ENCODE data around the gene NR2F2.

Gene NR2F2

DNA sequence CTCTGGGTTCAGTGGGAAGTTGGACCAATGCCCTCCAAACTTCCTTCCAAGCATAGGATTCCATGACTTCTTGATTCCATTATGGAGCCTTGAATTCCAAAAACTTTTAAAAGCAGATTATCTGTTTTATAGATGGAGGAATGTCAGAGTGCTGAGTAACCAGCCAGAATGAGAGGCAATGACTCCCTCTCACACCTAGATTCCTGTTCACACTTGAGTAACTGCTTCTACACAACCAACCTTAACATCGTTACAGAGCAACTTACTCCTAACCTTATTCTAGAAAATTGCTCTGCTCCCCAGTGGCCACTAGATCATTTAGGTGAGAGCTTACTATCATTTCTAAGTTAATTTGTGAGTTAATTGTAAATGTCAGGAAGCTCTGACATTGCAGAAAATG is 24.2 kb upstream of the NR2F2 start:
- Histone ChIP-seq H3K27me3 (ENCODE audit: control insufficient read depth, insufficient read depth, low read length) (no peaks in the 10 kb centered on the region), H3K36me3 (ENCODE audit: control insufficient read depth, insufficient read depth, low read length) (no peaks in the 10 kb centered on the region), H3K27ac (ENCODE audit: low read depth, low read length) (no peak overlapping the region)

DNA sequence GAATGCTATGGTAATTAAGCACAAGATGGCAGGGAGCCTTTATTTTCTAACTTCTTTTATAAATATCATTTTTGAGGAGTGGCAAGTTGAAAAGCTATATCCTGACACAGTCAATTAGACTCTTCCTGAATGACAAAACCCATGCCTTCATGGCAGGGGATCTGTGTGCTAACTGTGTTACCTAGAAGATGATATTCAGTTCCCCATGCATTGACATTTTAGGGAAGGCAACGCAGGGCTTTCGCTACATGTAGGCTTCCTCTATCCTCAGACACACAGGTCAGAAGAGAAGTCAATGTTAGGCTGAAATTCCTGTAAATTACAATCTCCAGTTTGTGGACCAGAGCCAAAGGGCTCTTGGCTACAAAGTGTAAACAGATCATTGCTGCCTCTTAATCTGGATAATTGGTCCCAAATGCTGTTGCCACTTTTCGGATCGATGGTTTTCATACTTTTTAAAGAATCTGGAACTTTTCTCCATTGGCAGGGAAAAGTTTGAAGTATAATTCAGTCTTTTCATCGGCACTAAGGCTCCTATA is 22.6 kb upstream of the NR2F2 start:
- no peaks in the 10 kb centered on the region for H3K36me3 ChIP-seq (ENCODE audit: control insufficient read depth, insufficient read depth, low read length)
- no peak overlapping the region for H3K27ac ChIP-seq (ENCODE audit: low read depth, low read length)
- H3K27me3 ChIP-seq (ENCODE audit: control insufficient read depth, insufficient read depth, low read length): no peaks in the 10 kb centered on the region
- H3K4me1 ChIP-seq (ENCODE audit: control insufficient read depth, insufficient read depth, low read length): no peaks in the 10 kb centered on the region
- no peak overlapping the region for H3K4me3 ChIP-seq (ENCODE audit: low read length)
- H3K9ac ChIP-seq (ENCODE audit: low read length): no peak overlapping the region

More for the DNA sequence above, 24.2 kb upstream of the NR2F2 start:
- Histone ChIP-seq H3K4me3 (ENCODE audit: low read length) (no peak overlapping the region), H3K9ac (ENCODE audit: low read length) (no peak overlapping the region), H3K4me1 (ENCODE audit: control insufficient read depth, insufficient read depth, low read length) (no peaks in the 10 kb centered on the region)

- no peaks in the 10 kb centered on the region for H3K27me3 ChIP-seq (ENCODE audit: control insufficient read depth, insufficient read depth, low read length)
- H3K27ac ChIP-seq (ENCODE audit: low read depth, low read length): no peak overlapping the region
- no peaks in the 10 kb centered on the region for H3K36me3 ChIP-seq (ENCODE audit: control insufficient read depth, insufficient read depth, low read length)
- H3K4me3 ChIP-seq (ENCODE audit: low read length): no peak overlapping the region
- H3K4me1 ChIP-seq (ENCODE audit: control insufficient read depth, insufficient read depth, low read length): no peaks in the 10 kb centered on the region
- no peak overlapping the region for H3K9ac ChIP-seq (ENCODE audit: low read length)
These were observed 21.3 kb upstream of the NR2F2 start for GRCh38 chr15:96309143-96309660.

DNA sequence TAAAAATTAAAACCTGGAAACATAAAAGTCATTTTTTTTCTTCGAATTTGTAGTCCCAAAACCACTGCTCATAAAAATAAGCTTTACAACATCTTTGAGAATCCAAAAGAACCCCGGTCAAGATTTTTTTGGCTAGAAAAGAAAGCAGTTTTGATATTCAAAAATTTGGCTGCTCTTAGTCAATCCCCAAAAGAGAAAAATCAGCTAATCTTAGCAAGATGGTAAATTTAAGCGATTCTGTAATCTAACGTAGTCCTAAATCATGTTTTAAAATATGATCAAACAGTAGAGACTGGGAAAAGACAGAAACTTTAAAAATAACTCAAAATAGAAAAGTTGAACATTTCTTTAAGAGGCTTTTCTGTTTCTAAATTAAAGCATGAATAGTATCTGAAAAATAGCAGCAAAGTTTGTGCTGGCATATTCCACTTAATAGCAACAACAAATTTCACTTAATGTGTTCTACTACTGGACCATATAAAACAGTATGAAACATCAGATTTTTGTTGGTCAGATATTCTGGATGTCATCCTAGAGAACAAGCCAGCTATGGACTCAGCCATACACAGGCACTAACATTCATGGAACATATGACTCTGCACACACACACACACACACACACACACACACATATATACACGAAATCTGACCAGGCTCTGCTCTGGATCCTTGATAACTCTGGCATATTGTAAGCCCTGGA is 19.1 kb upstream of the NR2F2 start:
- no peak overlapping the region for H3K4me3 ChIP-seq (ENCODE audit: low read length)
- no peak overlapping the region for H3K9ac ChIP-seq (ENCODE audit: low read length)
- no peaks in the 10 kb centered on the region for H3K36me3 ChIP-seq (ENCODE audit: control insufficient read depth, insufficient read depth, low read length)
- H3K27me3 ChIP-seq (ENCODE audit: control insufficient read depth, insufficient read depth, low read length): no peaks in the 10 kb centered on the region
- H3K27ac ChIP-seq (ENCODE audit: low read depth, low read length): no peak overlapping the region
- no peaks in the 10 kb centered on the region for H3K4me1 ChIP-seq (ENCODE audit: control insufficient read depth, insufficient read depth, low read length)

- Histone ChIP-seq H3K27ac (ENCODE audit: low read depth, low read length) (no peak overlapping the region), H3K36me3 (ENCODE audit: control insufficient read depth, insufficient read depth, low read length) (no peaks in the 10 kb centered on the region), H3K9ac (ENCODE audit: low read length) (no peak overlapping the region), H3K4me3 (ENCODE audit: low read length) (no peak overlapping the region), H3K27me3 (ENCODE audit: control insufficient read depth, insufficient read depth, low read length) (no peaks in the 10 kb centered on the region), H3K4me1 (ENCODE audit: control insufficient read depth, insufficient read depth, low read length) (peaks cover 1% of the 10 kb centered on the region)
These were observed 18.6 kb upstream of the NR2F2 start for GRCh38 chr15:96311956-96312294.

GRCh38 chr15:96312641-96313335 is 17.7 kb upstream of the NR2F2 start:
- no peak overlapping the region for H3K27ac ChIP-seq (ENCODE audit: low read depth, low read length)

DNA sequence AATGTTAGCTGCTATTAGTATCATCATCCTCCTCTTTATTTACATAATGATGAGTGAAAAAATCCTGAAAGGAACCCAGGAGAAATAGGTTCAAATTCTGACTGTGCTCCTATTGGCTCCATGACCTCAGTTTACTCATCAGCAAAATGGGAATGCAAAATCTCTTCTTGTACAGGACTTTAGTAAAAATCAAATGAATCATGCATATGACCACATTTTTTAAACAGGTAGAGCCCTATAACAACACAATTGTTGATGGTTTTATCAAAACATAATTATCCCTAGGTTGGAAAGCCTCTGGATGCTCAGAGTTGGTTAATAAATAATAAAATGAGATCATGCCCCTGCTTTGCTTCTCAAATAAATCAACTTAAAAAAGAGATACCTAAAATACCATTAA is 16.0 kb upstream of the NR2F2 start:
- Histone ChIP-seq H3K27ac (ENCODE audit: low read depth, low read length) (no peak overlapping the region), H3K9ac (ENCODE audit: low read length) (no peak overlapping the region), H3K4me3 (ENCODE audit: low read length) (no peak overlapping the region), H3K4me1 (ENCODE audit: control insufficient read depth, insufficient read depth, low read length) (peaks cover 4% of the 10 kb centered on the region), H3K36me3 (ENCODE audit: control insufficient read depth, insufficient read depth, low read length) (no peaks in the 10 kb centered on the region), H3K27me3 (ENCODE audit: control insufficient read depth, insufficient read depth, low read length) (no peaks in the 10 kb centered on the region)

More at GRCh38 chr15:96312641-96313335, 17.7 kb upstream of the NR2F2 start:
- Histone ChIP-seq H3K4me3 (ENCODE audit: low read length) (no peak overlapping the region), H3K4me1 (ENCODE audit: control insufficient read depth, insufficient read depth, low read length) (peaks cover 4% of the 10 kb centered on the region), H3K36me3 (ENCODE audit: control insufficient read depth, insufficient read depth, low read length) (no peaks in the 10 kb centered on the region), H3K27me3 (ENCODE audit: control insufficient read depth, insufficient read depth, low read length) (no peaks in the 10 kb centered on the region), H3K9ac (ENCODE audit: low read length) (no peak overlapping the region)

- Histone ChIP-seq H3K36me3 (ENCODE audit: control insufficient read depth, insufficient read depth, low read length) (no peaks in the 10 kb centered on the region), H3K4me3 (ENCODE audit: low read length) (no peak overlapping the region), H3K9ac (ENCODE audit: low read length) (no peak overlapping the region), H3K27me3 (ENCODE audit: control insufficient read depth, insufficient read depth, low read length) (no peaks in the 10 kb centered on the region), H3K27ac (ENCODE audit: low read depth, low read length) (no peak overlapping the region), H3K4me1 (ENCODE audit: control insufficient read depth, insufficient read depth, low read length) (peaks cover 4% of the 10 kb centered on the region)
These were observed 15.5 kb upstream of the NR2F2 start for GRCh38 chr15:96314963-96315362.

GRCh38 chr15:96316953-96317629 is 13.4 kb upstream of the NR2F2 start:
- Histone ChIP-seq H3K4me1 (ENCODE audit: control insufficient read depth, insufficient read depth, low read length) (peaks cover 4% of the 10 kb centered on the region), H3K9ac (ENCODE audit: low read length) (no peak overlapping the region), H3K27me3 (ENCODE audit: control insufficient read depth, insufficient read depth, low read length) (no peaks in the 10 kb centered on the region), H3K36me3 (ENCODE audit: control insufficient read depth, insufficient read depth, low read length) (no peaks in the 10 kb centered on the region), H3K27ac (ENCODE audit: low read depth, low read length) (no peak overlapping the region), H3K4me3 (ENCODE audit: low read length) (no peak overlapping the region)

DNA sequence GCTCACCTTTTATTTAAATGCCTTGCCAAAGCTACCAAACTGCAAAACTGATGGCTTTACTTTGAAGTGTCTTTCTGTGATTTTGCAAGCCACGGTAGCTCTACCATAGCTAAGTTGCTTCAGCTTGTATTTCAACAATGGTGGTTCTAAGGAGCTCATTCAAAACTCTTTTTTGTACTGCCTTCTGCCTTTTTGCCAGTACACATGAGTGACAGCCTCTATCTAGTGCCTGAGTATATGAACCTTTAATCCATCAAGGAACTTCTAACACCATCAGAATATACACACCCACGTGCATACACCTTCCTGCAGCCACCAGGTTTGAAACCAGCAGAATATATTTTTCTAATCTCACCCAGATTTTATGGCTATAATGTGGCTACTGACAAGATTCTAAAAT is 10.4 kb upstream of the NR2F2 start:
- peak overlapping the region; percentile 56 for H3K27ac ChIP-seq (ENCODE audit: low read depth, low read length)
- H3K36me3 ChIP-seq (ENCODE audit: control insufficient read depth, insufficient read depth, low read length): no peaks in the 10 kb centered on the region
- no peaks in the 10 kb centered on the region for H3K27me3 ChIP-seq (ENCODE audit: control insufficient read depth, insufficient read depth, low read length)
- H3K4me1 ChIP-seq (ENCODE audit: control insufficient read depth, insufficient read depth, low read length): peaks cover 18% of the 10 kb centered on the region
- no peak overlapping the region for H3K4me3 ChIP-seq (ENCODE audit: low read length)
- H3K9ac ChIP-seq (ENCODE audit: low read length): no peak overlapping the region

DNA sequence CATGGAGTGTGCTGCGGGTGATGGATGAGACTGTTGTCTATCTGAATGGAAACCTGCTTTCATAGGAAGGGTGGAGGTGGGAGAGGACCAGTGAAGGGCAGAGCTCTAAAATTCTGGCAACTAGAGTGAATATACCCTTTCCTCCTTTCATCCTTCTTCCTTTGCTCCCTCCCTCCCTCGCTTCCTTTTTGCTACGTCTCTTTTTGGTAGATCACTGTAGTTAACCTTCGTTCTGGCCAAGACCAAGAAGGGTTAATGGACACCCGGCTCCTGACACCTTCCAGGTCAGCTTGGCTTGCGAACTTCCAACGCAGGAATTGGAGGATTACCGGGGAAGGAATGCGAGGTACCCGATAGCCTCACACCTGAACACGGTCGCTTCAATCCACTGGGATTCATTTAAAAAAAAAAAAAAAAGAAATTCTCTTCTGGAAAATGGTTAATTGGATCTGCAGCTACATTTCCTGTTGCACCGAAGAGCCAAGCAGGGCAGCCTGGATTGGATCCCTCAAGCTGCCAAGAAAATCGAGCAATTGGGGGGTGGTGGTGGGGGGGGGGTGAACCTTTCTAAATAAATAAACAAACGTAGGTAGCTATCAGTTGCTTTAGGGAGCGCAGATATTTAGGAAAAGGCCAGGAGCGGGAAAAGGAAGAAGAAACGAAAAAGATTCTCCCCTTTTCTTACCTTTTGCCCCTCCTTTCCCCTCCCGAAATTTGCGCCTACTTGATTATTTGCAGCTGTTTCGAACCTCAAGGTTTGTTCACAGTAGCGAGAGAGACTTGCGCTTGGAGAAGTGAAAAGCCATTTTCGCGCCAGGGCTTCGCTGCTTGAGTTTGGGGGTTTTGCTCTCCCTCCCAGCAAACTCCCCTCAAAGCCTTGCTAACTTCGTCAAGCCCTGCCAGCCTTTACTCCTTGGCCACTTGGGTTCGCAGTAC is 9.5 kb upstream of the NR2F2 start:
- Histone ChIP-seq H3K27ac (ENCODE audit: low read depth, low read length) (peak overlapping the region; percentile 95), H3K27me3 (ENCODE audit: control insufficient read depth, insufficient read depth, low read length) (no peaks in the 10 kb centered on the region), H3K4me1 (ENCODE audit: control insufficient read depth, insufficient read depth, low read length) (peaks cover 18% of the 10 kb centered on the region), H3K36me3 (ENCODE audit: control insufficient read depth, insufficient read depth, low read length) (no peaks in the 10 kb centered on the region), H3K9ac (ENCODE audit: low read length) (no peak overlapping the region), H3K4me3 (ENCODE audit: low read length) (peak overlapping the region; percentile 59)
